SK-N-MC (cell line): ENCODE measurements around the gene NBEAL1.
A peak's percentile ranks its signal among the peaks of the same experiment; 100 is the strongest.
"Not testable (repeated sequence)": the region's sequence is repeated elsewhere in the genome, so short reads cannot be mapped to it uniquely, and the experiment has no call there.

Source experiments
- DNase-seq: peaks from one replicate; pipeline ENCODE4 v3.0.0-alpha.2; 2011; ENCODE audit warnings: low read depth, low spot score
- H3K27ac ChIP-seq: fragments of 200-600 bp; sonication (generic); 2 replicates; pipeline ENCODE4 v1.5.1; 2016; ENCODE audit warnings: mixed run types
- H3K36me3 ChIP-seq: fragments of 200-600 bp; sonication (generic); 2 replicates; pipeline ENCODE4 v1.6.1; 2017; ENCODE audit warnings: antibody characterized with exemption, low read length, mixed read lengths; ENCODE audit not compliant: insufficient read depth
- H3K4me3 ChIP-seq: fragments of 200-600 bp; sonication (generic); 2 replicates; pipeline ENCODE4 v1.5.1; 2016
- H3K9ac ChIP-seq: fragments of 200-600 bp; sonication (generic); 2 replicates; pipeline ENCODE4 v1.8.0; 2017; ENCODE audit warnings: mixed run types, mixed read lengths; ENCODE audit not compliant: insufficient read length
- H3K9me3 ChIP-seq: fragments of 200-600 bp; sonication (generic); 2 replicates; pipeline ENCODE4 v1.6.1; 2017; ENCODE audit warnings: low read depth, mild to moderate bottlenecking, antibody characterized with exemption, low read length, moderate library complexity, mixed read lengths
- EZH2 ChIP-seq: fragments of 200-600 bp; sonication (generic); IDR thresholded peaks from one replicate; pipeline ENCODE4 v1.6.1; 2017; ENCODE audit warnings: antibody characterized with exemption
- FOXP2 ChIP-seq: optimal IDR thresholded peaks from 2 replicates; pipeline ENCODE3; 2011; ENCODE audit warnings: mild to moderate bottlenecking, moderate library complexity; ENCODE audit not compliant: insufficient read depth; ENCODE audit errors: extremely low read length, control extremely low read depth
- POLR2AphosphoS5 ChIP-seq: IDR thresholded peaks from 2 replicates; pipeline ENCODE4 v1.6.1; 2012; ENCODE audit warnings: mild to moderate bottlenecking, low read depth, low read length, borderline replicate concordance

The NBEAL1 gene

DNA sequence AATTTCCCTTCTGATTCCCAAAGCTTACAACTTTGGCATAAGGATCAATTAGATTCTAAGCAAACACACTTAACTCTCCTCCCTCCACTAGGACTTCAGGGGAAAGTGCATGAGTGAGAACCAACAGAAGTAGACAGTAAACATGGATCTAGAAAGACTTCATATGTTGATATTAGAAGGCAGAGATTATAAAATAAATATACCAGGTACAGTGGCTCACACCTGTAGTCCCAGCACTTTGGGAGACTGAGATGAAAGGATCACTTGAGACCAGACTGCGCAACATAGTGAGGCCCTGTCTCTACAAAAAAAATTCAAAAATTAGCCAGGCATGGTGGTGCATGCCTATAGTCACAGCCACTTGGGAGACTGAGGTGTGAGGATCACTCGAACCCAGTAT lies 15.9 kb downstream of the NBEAL1 start:
- no peak for DNase-seq
- no peaks in the 10 kb centered on the region for H3K36me3 ChIP-seq
- H3K9ac ChIP-seq: no peak overlapping the region
- H3K4me3 ChIP-seq: no peak overlapping the region
- no peaks in the 10 kb centered on the region for H3K9me3 ChIP-seq
- H3K27ac ChIP-seq: no peak overlapping the region
- TF ChIP-seq POLR2AphosphoS5 (no peak), FOXP2 (no peak), EZH2 (no peak)

DNA sequence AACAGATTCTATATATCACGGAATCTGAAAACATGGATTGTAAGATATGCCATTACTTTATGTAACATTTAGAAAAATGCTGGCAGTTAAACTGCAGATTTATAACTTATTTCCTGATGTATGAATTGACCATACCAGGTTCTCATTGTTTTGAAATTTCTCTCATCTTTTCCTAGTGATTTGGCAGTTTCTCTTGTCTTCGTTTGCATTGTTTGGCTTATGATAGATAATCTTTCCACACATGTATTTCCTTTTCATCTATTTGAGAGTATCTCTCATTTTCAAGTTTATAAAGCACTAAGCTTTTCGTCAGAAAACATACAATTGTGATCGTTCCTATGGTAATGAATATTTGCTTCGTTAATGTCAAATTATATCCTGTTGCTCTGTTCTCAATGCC lies 16.3 kb downstream of the NBEAL1 start:
- no peak overlapping the region for H3K4me3 ChIP-seq
- H3K9me3 ChIP-seq: no peaks in the 10 kb centered on the region
- H3K36me3 ChIP-seq: no peaks in the 10 kb centered on the region
- no peak for DNase-seq
- H3K9ac ChIP-seq: no peak overlapping the region
- H3K27ac ChIP-seq: no peak overlapping the region
- TF ChIP-seq EZH2 (no peak), POLR2AphosphoS5 (no peak), FOXP2 (no peak)

DNA sequence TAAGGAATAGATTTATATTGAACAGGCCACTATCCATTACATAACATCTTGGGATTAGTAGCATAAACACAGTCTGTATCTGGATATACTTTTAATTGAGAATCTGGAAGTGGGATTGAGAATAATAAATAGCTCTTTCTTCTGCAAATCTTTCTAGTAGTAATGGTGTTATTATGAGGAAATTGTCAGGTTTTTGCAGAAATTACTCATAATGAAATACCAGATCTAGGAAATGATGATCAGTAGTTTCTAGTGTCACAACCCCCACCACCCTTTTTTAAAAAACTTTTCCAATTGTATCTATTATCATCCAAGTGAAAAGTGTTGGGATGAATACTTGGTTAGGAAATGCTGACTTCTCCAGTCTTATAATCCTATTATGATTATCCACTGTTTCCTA lies 18.7 kb downstream of the NBEAL1 start:
- Histone ChIP-seq H3K36me3 (no peaks in the 10 kb centered on the region), H3K27ac (no peak overlapping the region), H3K9me3 (no peaks in the 10 kb centered on the region), H3K4me3 (no peak overlapping the region), H3K9ac (no peak overlapping the region)
- DNase-seq: no peak
- TF ChIP-seq POLR2AphosphoS5: no peak
- no peak for TF ChIP-seq EZH2
- TF ChIP-seq FOXP2: no peak

DNA sequence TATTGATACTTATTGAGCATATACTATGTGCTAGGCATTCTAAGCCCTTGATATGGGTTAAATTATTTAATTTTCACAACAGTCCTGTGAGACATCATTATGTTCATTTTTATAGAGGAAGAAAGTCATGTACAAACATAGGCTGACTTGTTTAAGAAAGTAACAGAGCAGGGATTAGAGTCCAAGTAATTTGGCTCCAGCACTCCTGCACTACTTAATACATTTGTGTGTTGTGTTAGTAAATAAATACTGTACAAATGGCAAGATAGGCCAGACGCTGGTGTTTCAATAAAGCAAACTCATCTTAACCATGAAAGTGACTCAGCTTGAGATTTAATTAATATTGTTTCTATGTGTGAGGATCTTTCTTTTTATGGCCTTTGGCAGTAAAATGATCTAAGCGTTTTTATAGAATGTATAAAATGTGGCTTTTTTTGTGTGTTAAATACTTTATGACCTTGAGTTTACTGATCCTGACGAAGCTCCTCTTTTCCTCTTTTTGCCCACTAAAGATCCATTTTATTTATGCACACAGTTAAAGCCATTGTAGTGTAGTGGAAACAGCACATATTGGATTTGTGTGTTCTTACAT lies 21.3 kb downstream of the NBEAL1 start:
- Histone ChIP-seq H3K9ac (no peak overlapping the region), H3K36me3 (no peaks in the 10 kb centered on the region), H3K4me3 (no peak overlapping the region), H3K27ac (peak overlapping the region; percentile 42; the same call in 1 of the 2 replicates), H3K9me3 (no peaks in the 10 kb centered on the region)
- TF ChIP-seq EZH2 (no peak), FOXP2 (no peak), POLR2AphosphoS5 (no peak)
- DNase-seq: no peak

DNA sequence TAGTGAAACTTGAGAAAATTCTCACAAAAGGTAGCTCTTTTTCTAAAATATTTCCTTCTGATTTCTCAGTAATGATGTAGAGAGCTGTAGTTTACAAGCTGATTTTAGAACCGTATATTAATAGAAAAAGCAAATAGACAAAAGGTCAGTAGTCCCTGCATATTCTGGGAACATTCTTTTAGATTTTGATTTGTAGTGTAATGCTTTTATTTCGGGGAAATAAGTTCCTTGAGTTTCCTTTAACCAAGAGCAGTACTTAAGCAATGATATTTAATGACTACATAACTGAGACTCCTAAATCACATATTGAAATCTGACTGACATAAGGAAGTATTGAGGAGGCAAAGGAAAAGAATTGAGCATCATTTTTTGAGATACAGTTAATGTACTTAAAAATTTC lies 22.4 kb downstream of the NBEAL1 start:
- TF ChIP-seq POLR2AphosphoS5: no peak
- no peak for TF ChIP-seq EZH2
- no peak for TF ChIP-seq FOXP2
- H3K9ac ChIP-seq: no peak overlapping the region
- no peak overlapping the region for H3K4me3 ChIP-seq
- H3K27ac ChIP-seq: no peak overlapping the region
- no peaks in the 10 kb centered on the region for H3K9me3 ChIP-seq
- no peaks in the 10 kb centered on the region; the same call in 1 of the 2 replicates for H3K36me3 ChIP-seq
- DNase-seq: no peak

DNA sequence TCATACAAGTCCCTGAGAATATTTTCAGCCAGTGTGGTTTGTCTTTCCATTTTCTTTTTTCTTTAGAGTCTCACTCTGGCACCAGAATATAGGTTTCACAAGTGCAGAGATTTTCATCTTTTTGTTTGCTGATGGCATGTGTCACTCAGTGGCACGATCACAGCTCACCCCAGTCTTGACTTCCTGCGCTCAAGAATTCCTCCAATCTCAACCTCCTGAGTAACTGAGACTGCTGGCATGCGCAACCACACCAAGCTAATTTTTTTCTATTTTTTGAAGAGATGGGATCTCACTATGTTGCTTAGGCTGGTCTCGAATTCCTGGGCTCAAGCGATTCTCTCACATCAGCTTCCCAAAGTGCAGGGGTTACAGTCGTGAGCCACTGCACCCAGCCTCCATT lies 23.9 kb downstream of the NBEAL1 start:
- Histone ChIP-seq H3K4me3 (no peak overlapping the region), H3K9me3 (no peaks in the 10 kb centered on the region), H3K9ac (no peak overlapping the region), H3K27ac (no peak overlapping the region), H3K36me3 (peaks cover 6% of the 10 kb centered on the region; the same call in 1 of the 2 replicates)
- TF ChIP-seq POLR2AphosphoS5 (no peak), EZH2 (no peak), FOXP2 (no peak)
- DNase-seq: no peak

DNA sequence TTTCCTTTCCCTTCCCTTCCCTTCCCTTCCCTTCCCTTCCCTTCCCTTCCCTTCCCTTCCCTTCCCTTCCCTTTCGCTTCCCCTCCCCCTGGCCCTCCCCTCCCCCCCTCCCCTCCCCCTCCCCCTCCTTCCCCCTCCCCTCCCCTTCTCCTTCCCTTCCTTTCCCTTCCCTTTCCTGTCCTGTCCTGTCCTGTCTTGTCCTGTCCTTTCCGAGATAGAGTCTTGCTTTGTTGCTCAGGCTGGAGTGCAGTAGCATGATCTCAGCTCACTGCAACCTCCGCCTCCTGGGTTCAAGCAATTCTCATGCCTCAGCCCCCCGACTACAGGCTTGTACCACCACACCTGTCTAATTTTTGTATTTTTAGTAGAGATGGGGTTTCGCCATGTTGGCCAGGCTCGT lies 24.5 kb downstream of the NBEAL1 start:
- not testable (repeated sequence) for H3K9ac ChIP-seq, H3K4me3 ChIP-seq, H3K9me3 ChIP-seq, DNase-seq, H3K27ac ChIP-seq, H3K36me3 ChIP-seq

DNA sequence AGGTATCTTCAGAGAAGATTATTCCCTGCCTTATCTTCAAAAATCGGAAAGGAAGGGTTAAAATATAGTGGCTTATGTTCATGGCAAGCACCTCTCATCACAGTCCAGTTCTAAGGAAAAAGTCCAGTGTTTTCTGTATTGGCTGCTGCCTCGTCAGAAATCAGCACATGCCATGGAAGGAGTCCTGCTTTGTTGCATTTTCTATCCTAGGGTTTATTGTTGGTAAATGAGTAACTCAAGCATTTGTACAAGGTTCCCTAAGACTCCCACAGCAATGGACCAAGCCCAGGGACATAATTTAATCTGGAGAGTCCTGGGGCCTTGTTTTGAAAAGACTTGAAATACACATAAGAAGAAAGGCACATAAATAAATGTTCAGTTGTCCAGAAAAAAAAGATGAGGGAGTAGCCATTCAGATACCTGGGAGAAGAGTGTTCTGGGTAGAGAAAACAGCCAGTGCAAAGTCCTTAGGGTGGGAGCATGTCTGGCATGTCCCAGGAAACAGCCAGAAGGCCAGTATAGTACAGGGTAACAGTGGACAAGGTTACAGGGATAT lies 26.4 kb downstream of the NBEAL1 start:
- Histone ChIP-seq H3K36me3 (peaks cover 8% of the 10 kb centered on the region), H3K4me3 (no peak overlapping the region), H3K27ac (no peak overlapping the region), H3K9me3 (no peaks in the 10 kb centered on the region), H3K9ac (no peak overlapping the region)
- no peak for TF ChIP-seq FOXP2
- TF ChIP-seq EZH2: no peak
- TF ChIP-seq POLR2AphosphoS5: no peak
- DNase-seq: no peak

DNA sequence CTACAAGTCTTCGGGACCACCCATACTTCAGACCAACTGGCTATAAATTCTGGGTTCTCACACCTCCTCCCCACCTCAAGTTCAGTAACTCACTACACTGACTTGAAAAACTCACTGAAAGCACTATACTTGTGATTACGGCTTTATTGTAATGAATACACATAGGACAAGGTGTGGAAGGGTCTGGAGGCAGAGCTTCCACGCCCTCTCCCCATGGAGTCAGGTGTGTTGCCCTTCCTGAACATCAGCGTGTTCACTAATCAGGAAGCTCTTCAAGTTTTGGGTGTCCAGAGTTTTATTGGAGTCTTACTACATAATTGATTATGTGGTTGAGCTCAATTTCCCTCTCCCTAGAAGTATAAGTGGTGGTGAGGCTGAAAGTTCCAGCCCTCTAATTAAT lies 27.5 kb downstream of the NBEAL1 start:
- no peak for DNase-seq
- TF ChIP-seq POLR2AphosphoS5 (no peak), EZH2 (no peak), FOXP2 (no peak)
- no peak overlapping the region for H3K9ac ChIP-seq
- H3K36me3 ChIP-seq: peaks cover 8% of the 10 kb centered on the region
- no peak overlapping the region for H3K4me3 ChIP-seq
- no peak overlapping the region for H3K27ac ChIP-seq
- no peaks in the 10 kb centered on the region for H3K9me3 ChIP-seq
